ENCODE measurements around the gene VSIR.
A peak's percentile ranks its signal among the peaks of the same experiment; 100 is the strongest.

The VSIR gene

GRCh38 chr10:71773221-71773971, at the start of gene VSIR:
VSIR (minus strand) TSS chr10:71773520; CDS start chr10:71773439, 81 bp downstream.
- Histone ChIP-seq H3K9me3 (ENCODE audit: control insufficient read depth, insufficient read depth, low read length) (no peaks in the 10 kb centered on the region), H3K9ac (ENCODE audit: low read depth, low read length) (peak within 1 kb of the TSS; percentile 71), H3K36me3 (ENCODE audit: insufficient read depth, low read length) (no peaks in the 10 kb centered on the region), H3K4me1 (ENCODE audit: insufficient read depth, low read length) (no peaks in the 10 kb centered on the region; the same call in 1 of the 2 replicates)

GRCh38 chr10:71821909-71822763, 48.8 kb upstream of the VSIR start:
- Histone ChIP-seq H3K4me1 (ENCODE audit: insufficient read depth, low read length) (no peaks in the 10 kb centered on the region), H3K9me3 (ENCODE audit: control insufficient read depth, insufficient read depth, low read length) (no peaks in the 10 kb centered on the region), H3K36me3 (ENCODE audit: insufficient read depth, low read length) (peaks cover 52% of the 10 kb centered on the region), H3K9ac (ENCODE audit: low read depth, low read length) (no peak overlapping the region)

- no peak overlapping the region for H3K9ac ChIP-seq (ENCODE audit: low read depth, low read length)
- no peaks in the 10 kb centered on the region for H3K9me3 ChIP-seq (ENCODE audit: control insufficient read depth, insufficient read depth, low read length)
- H3K36me3 ChIP-seq (ENCODE audit: insufficient read depth, low read length): peaks cover 52% of the 10 kb centered on the region
- H3K4me1 ChIP-seq (ENCODE audit: insufficient read depth, low read length): no peaks in the 10 kb centered on the region
These were observed 47.6 kb upstream of the VSIR start for GRCh38 chr10:71820966-71821365.

GRCh38 chr10:71819985-71820384, 46.7 kb upstream of the VSIR start:
- H3K9ac ChIP-seq (ENCODE audit: low read depth, low read length): no peak overlapping the region
- H3K4me1 ChIP-seq (ENCODE audit: insufficient read depth, low read length): no peaks in the 10 kb centered on the region
- H3K9me3 ChIP-seq (ENCODE audit: control insufficient read depth, insufficient read depth, low read length): no peaks in the 10 kb centered on the region
- H3K36me3 ChIP-seq (ENCODE audit: insufficient read depth, low read length): peaks cover 51% of the 10 kb centered on the region

- Histone ChIP-seq H3K9me3 (ENCODE audit: control insufficient read depth, insufficient read depth, low read length) (no peaks in the 10 kb centered on the region), H3K9ac (ENCODE audit: low read depth, low read length) (no peak overlapping the region), H3K36me3 (ENCODE audit: insufficient read depth, low read length) (peaks cover 47% of the 10 kb centered on the region), H3K4me1 (ENCODE audit: insufficient read depth, low read length) (no peaks in the 10 kb centered on the region)
These were observed 46.1 kb upstream of the VSIR start for GRCh38 chr10:71819441-71819861.

- H3K9ac ChIP-seq (ENCODE audit: low read depth, low read length): no peak overlapping the region
- no peaks in the 10 kb centered on the region for H3K4me1 ChIP-seq (ENCODE audit: insufficient read depth, low read length)
- no peaks in the 10 kb centered on the region for H3K9me3 ChIP-seq (ENCODE audit: control insufficient read depth, insufficient read depth, low read length)
- peaks cover 41% of the 10 kb centered on the region for H3K36me3 ChIP-seq (ENCODE audit: insufficient read depth, low read length)
These were observed 45.4 kb upstream of the VSIR start for GRCh38 chr10:71818674-71819260.

GRCh38 chr10:71817831-71818655, 44.7 kb upstream of the VSIR start:
- Histone ChIP-seq H3K9ac (ENCODE audit: low read depth, low read length) (no peak overlapping the region), H3K9me3 (ENCODE audit: control insufficient read depth, insufficient read depth, low read length) (no peaks in the 10 kb centered on the region), H3K4me1 (ENCODE audit: insufficient read depth, low read length) (no peaks in the 10 kb centered on the region), H3K36me3 (ENCODE audit: insufficient read depth, low read length) (peaks cover 41% of the 10 kb centered on the region)

- Histone ChIP-seq H3K9ac (ENCODE audit: low read depth, low read length) (no peak overlapping the region), H3K9me3 (ENCODE audit: control insufficient read depth, insufficient read depth, low read length) (no peaks in the 10 kb centered on the region), H3K4me1 (ENCODE audit: insufficient read depth, low read length) (no peaks in the 10 kb centered on the region), H3K36me3 (ENCODE audit: insufficient read depth, low read length) (peaks cover 37% of the 10 kb centered on the region)
These were observed 43.8 kb upstream of the VSIR start for GRCh38 chr10:71816936-71817618.

- H3K9ac ChIP-seq (ENCODE audit: low read depth, low read length): no peak overlapping the region
- peaks cover 33% of the 10 kb centered on the region for H3K36me3 ChIP-seq (ENCODE audit: insufficient read depth, low read length)
- H3K9me3 ChIP-seq (ENCODE audit: control insufficient read depth, insufficient read depth, low read length): no peaks in the 10 kb centered on the region
- H3K4me1 ChIP-seq (ENCODE audit: insufficient read depth, low read length): no peaks in the 10 kb centered on the region
These were observed 43.1 kb upstream of the VSIR start for GRCh38 chr10:71816421-71816851.

GRCh38 chr10:71815515-71816130, 42.3 kb upstream of the VSIR start:
- no peaks in the 10 kb centered on the region for H3K9me3 ChIP-seq (ENCODE audit: control insufficient read depth, insufficient read depth, low read length)
- H3K36me3 ChIP-seq (ENCODE audit: insufficient read depth, low read length): peaks cover 25% of the 10 kb centered on the region
- no peaks in the 10 kb centered on the region for H3K4me1 ChIP-seq (ENCODE audit: insufficient read depth, low read length)
- H3K9ac ChIP-seq (ENCODE audit: low read depth, low read length): no peak overlapping the region

GRCh38 chr10:71814922-71815411, 41.6 kb upstream of the VSIR start:
- Histone ChIP-seq H3K9me3 (ENCODE audit: control insufficient read depth, insufficient read depth, low read length) (no peaks in the 10 kb centered on the region), H3K9ac (ENCODE audit: low read depth, low read length) (no peak overlapping the region), H3K36me3 (ENCODE audit: insufficient read depth, low read length) (peaks cover 20% of the 10 kb centered on the region), H3K4me1 (ENCODE audit: insufficient read depth, low read length) (no peaks in the 10 kb centered on the region)

- Histone ChIP-seq H3K4me1 (ENCODE audit: insufficient read depth, low read length) (no peaks in the 10 kb centered on the region), H3K9ac (ENCODE audit: low read depth, low read length) (no peak overlapping the region), H3K36me3 (ENCODE audit: insufficient read depth, low read length) (peaks cover 12% of the 10 kb centered on the region), H3K9me3 (ENCODE audit: control insufficient read depth, insufficient read depth, low read length) (no peaks in the 10 kb centered on the region)
These were observed 39.7 kb upstream of the VSIR start for GRCh38 chr10:71812913-71813590.
